ENCODE measurements around the gene CROCC2.

GRCh38 chr2:240917684-240918257 is 11.6 kb downstream of the CROCC2 start:
- TF ChIP-seq CTCF (IDR thresholded peaks at IDR 0.05) (no peak), POLR2A (IDR thresholded peaks at IDR 0.05) (no peak), POLR2AphosphoS5 (IDR thresholded peaks at IDR 0.05) (no peak), EP300 (IDR thresholded peaks at IDR 0.05) (no peak)
